OCI-LY7 (cell line): ENCODE results near the gene CBX8. TPM values are rescaled to one million over a fixed set of nuclear protein-coding genes. Genes with fewer than 3 reads are reported as not detected.

Experiments used
- BruUV-seq: library from RNA; stranded (reverse); fragments of 400-500 nt; replicated peaks from 2 replicates; lab custom pipeline; 2021; lab: Mats Ljungman, UMichigan
- CTCF ChIA-PET: fragments of 300-600 bp; sonication (Branson Sonifier 250); formaldehyde crosslinking; loops from one replicate; lab custom pipeline; 2022; ENCODE audit warnings: antibody characterized with exemption; ENCODE audit not compliant: unreplicated experiment; lab: Charles Lee
- POLR2A ChIA-PET: fragments of 300-600 bp; sonication (Branson Sonifier 250); formaldehyde crosslinking; loops from one replicate; lab custom pipeline; 2022; ENCODE audit warnings: antibody characterized with exemption; lab: Charles Lee
- DNase-seq: peaks from one replicate; pipeline ENCODE4 v3.0.0-alpha.2; 2015; ENCODE audit warnings: low spot score
- H2AFZ ChIP-seq: fragments of 200-600 bp; sonication (generic), shearing (Covaris generic); 2 replicates; pipeline ENCODE4 v1.6.1; 2014; ENCODE audit warnings: mild to moderate bottlenecking, antibody characterized with exemption, low read length, moderate library complexity
- H3K27ac ChIP-seq: fragments of 200-600 bp; sonication (generic); 2 replicates; pipeline ENCODE4 v1.5.1; 2014; ENCODE audit warnings: mixed run types, low read depth, mild to moderate bottlenecking, moderate library complexity, low read length, inconsistent platforms; ENCODE audit not compliant: poor library complexity, severe bottlenecking
- H3K36me3 ChIP-seq: fragments of 200-600 bp; sonication (generic); 2 replicates; pipeline ENCODE4 v1.6.1; 2014; ENCODE audit warnings: mild to moderate bottlenecking, antibody characterized with exemption, low read length, moderate library complexity, mixed read lengths; ENCODE audit not compliant: insufficient read depth
- H3K4me1 ChIP-seq: fragments of 200-600 bp; sonication (generic); 2 replicates; pipeline ENCODE4 v1.5.1; 2014; ENCODE audit warnings: mild to moderate bottlenecking, low read length; ENCODE audit not compliant: insufficient read depth, poor library complexity, severe bottlenecking
- H3K4me2 ChIP-seq: fragments of 200-600 bp; sonication (generic); 2 replicates; pipeline ENCODE4 v1.6.1; 2014; ENCODE audit warnings: mild to moderate bottlenecking, low read length
- H3K4me3 ChIP-seq: fragments of 200-600 bp; sonication (generic); 2 replicates; pipeline ENCODE4 v1.5.1; 2014; ENCODE audit warnings: mild to moderate bottlenecking, low read depth, low read length; ENCODE audit not compliant: poor library complexity, severe bottlenecking
- H3K79me2 ChIP-seq: fragments of 200-600 bp; sonication (generic); 2 replicates; pipeline ENCODE4 v1.6.1; 2016; ENCODE audit warnings: low read depth, mild to moderate bottlenecking, low read length, moderate library complexity, mixed read lengths; ENCODE audit not compliant: insufficient read depth
- H3K9me2 ChIP-seq: fragments of 200-600 bp; sonication (generic); 2 replicates; pipeline ENCODE4 v1.6.1; 2016; ENCODE audit warnings: mild to moderate bottlenecking, low read length, mixed read lengths; ENCODE audit not compliant: insufficient read depth
- H3K9me3 ChIP-seq: fragments of 200-600 bp; sonication (generic); 2 replicates; pipeline ENCODE4 v1.6.1; 2014; ENCODE audit warnings: mild to moderate bottlenecking, mixed run types, low read length, mixed read lengths
- H4K20me1 ChIP-seq: fragments of 200-600 bp; sonication (generic); 2 replicates; pipeline ENCODE4 v1.6.1; 2014; ENCODE audit warnings: mild to moderate bottlenecking, antibody characterized with exemption, low read length, moderate library complexity, mixed read lengths; ENCODE audit not compliant: insufficient read depth
- EZH2phosphoT487 ChIP-seq: fragments of 200-600 bp; sonication (generic); IDR thresholded peaks from 2 replicates; pipeline ENCODE4 v1.6.1; 2018; ENCODE audit warnings: low read depth, borderline replicate concordance, mild to moderate bottlenecking, mixed run types, antibody characterized with exemption, low read length, moderate library complexity, mixed read lengths
- intact Hi-C: fragments of 100-400 bp; cut with micrococcal nuclease; formaldehyde crosslinking; loops from one replicate; pipeline ENCODE4 v1.10.0; 2022; ENCODE audit not compliant: unreplicated experiment
- total RNA-seq, 2 experiments: library from RNA; depleted of rRNA in 1 of 2; stranded (reverse); fragments of >200 nt in 1 of 2; shearing (Covaris generic) in 1 of 2; gene quantifications; 2 replicates each; pipeline ENCODE4 v1.2.3, GENCODE V29; 2014 to 2022
- TF ChIP-seq, protein P1 (sequence below): fragments of 200-600 bp; sonication (generic); conservative IDR thresholded peaks from 2 replicates; pipeline ENCODE4 v1.5.1; 2014; ENCODE audit warnings: mild to moderate bottlenecking, antibody characterized with exemption, low read length, moderate library complexity, mixed read lengths

CBX8 gene
- total RNA-seq, 2 experiments from 2014 or later: 7.5 to 16.3 TPM

DNA sequence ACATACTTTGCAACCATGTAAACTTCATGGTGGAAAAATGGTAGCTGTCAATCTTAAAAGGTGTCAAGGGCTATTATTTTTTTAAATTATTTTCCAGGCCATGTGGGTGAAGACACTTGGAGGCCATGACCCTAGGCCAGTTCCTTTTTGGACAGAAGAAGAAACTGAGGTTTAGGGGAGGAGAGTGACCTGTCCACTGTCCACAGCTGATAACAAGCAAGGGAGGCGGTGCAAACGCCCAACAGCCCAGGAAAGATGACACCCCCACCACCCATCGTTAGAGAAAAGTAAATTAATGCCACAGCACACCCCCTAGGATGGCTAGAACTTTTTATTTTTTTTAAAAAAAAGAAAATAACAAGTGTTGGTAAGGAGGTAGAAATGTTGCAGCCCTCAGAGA lies 46.9 kb downstream of the CBX8 start:
- peaks cover 3% of the 10 kb centered on the region for H3K4me1 ChIP-seq
- H3K36me3 ChIP-seq: no peaks in the 10 kb centered on the region
- H3K79me2 ChIP-seq: no peaks in the 10 kb centered on the region
- POLR2A ChIA-PET: no interaction called here
- no TSS peak for BruUV-seq
- no peak overlapping the region for H3K27ac ChIP-seq
- no peak overlapping the region for H2AFZ ChIP-seq
- CTCF ChIA-PET: no interaction called here
- no peak overlapping the region for H3K4me3 ChIP-seq
- intact Hi-C loops: loop anchor here (10.0 kb wide), 1 partner anchor 1485 kb away; no protein-coding TSS in a partner anchor
- no peaks in the 10 kb centered on the region for H3K9me3 ChIP-seq
- no peak for TF ChIP-seq EZH2phosphoT487
- TF ChIP-seq, protein P1, sequence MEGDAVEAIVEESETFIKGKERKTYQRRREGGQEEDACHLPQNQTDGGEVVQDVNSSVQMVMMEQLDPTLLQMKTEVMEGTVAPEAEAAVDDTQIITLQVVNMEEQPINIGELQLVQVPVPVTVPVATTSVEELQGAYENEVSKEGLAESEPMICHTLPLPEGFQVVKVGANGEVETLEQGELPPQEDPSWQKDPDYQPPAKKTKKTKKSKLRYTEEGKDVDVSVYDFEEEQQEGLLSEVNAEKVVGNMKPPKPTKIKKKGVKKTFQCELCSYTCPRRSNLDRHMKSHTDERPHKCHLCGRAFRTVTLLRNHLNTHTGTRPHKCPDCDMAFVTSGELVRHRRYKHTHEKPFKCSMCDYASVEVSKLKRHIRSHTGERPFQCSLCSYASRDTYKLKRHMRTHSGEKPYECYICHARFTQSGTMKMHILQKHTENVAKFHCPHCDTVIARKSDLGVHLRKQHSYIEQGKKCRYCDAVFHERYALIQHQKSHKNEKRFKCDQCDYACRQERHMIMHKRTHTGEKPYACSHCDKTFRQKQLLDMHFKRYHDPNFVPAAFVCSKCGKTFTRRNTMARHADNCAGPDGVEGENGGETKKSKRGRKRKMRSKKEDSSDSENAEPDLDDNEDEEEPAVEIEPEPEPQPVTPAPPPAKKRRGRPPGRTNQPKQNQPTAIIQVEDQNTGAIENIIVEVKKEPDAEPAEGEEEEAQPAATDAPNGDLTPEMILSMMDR: no peak
- no peak overlapping the region for H3K4me2 ChIP-seq
- no peaks in the 10 kb centered on the region for H3K9me2 ChIP-seq
- no peak for DNase-seq
- H4K20me1 ChIP-seq: no peaks in the 10 kb centered on the region

DNA sequence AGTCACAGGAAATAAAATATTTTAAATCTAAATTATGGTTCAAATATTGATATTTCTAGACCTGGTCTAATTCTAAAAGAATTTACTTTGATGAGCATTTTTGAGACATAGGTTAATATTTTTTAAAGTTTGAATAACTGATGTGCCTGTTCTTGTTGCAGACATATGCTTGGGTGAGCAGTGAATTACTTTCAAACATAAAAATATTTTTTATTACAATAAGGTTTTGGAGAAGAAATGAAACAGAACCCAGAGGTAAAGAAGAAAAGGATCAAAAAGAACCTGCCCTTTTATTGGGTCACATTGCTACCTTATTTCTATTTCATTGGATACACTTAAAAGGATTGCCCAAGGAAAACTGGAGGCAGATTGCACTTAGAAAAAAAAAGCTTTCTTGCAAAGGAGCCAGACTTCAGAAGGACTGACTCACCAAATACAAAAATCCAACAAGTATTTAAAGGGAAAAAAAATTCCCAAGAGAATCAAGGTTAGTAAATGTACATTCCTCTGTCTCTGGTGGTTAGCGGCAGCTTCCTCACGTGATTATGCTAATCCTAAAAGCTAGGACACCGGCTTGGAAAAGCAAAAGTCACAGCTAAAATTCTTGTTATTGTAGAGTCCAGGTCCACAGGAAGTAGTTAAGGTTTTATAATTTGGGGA lies 47.6 kb downstream of the CBX8 start:
- CTCF ChIA-PET: no interaction called here
- Histone ChIP-seq H3K4me1 (peaks cover 3% of the 10 kb centered on the region), H3K27ac (no peak overlapping the region), H3K4me2 (no peak overlapping the region), H3K79me2 (no peaks in the 10 kb centered on the region), H3K4me3 (no peak overlapping the region), H2AFZ (no peak overlapping the region), H3K9me3 (no peaks in the 10 kb centered on the region), H3K9me2 (no peaks in the 10 kb centered on the region), H3K36me3 (no peaks in the 10 kb centered on the region), H4K20me1 (no peaks in the 10 kb centered on the region)
- no peak for DNase-seq
- no TSS peak for BruUV-seq
- intact Hi-C loops: loop anchor here (10.0 kb wide), 1 partner anchor 1484 kb away; no protein-coding TSS in a partner anchor
- POLR2A ChIA-PET: no interaction called here
- TF ChIP-seq EZH2phosphoT487: no peak
- TF ChIP-seq, protein P1: no peak
